ENCODE data around the gene PWWP2B.

Gene PWWP2B

GRCh38 chr10:132459301-132460003, 62.5 kb downstream of the PWWP2B start:
- no peak for DNase-seq (ENCODE audit: low read depth)

GRCh38 chr10:132460071-132460470, 63.1 kb downstream of the PWWP2B start:
- no peak for DNase-seq (ENCODE audit: low read depth)

- DNase-seq (ENCODE audit: low read depth): no peak
Measured at GRCh38 chr10:132460691-132461090, 63.7 kb downstream of the PWWP2B start.

- no peak for DNase-seq (ENCODE audit: low read depth)
Measured at GRCh38 chr10:132461103-132461682, 64.2 kb downstream of the PWWP2B start.

GRCh38 chr10:132461683-132462231, 64.8 kb downstream of the PWWP2B start:
- DNase-seq (ENCODE audit: low read depth): no peak

GRCh38 chr10:132462463-132463332, 65.7 kb downstream of the PWWP2B start:
- no peak for DNase-seq (ENCODE audit: low read depth)

- no peak for DNase-seq (ENCODE audit: low read depth)
Measured at GRCh38 chr10:132463333-132464255, 66.6 kb downstream of the PWWP2B start.

- DNase-seq (ENCODE audit: low read depth): peak; percentile 41
Measured at GRCh38 chr10:132464256-132465192, 67.5 kb downstream of the PWWP2B start.

- no peak for DNase-seq (ENCODE audit: low read depth)
Measured at GRCh38 chr10:132465193-132465888, 68.3 kb downstream of the PWWP2B start.

GRCh38 chr10:132465889-132466519, 69.0 kb downstream of the PWWP2B start:
- DNase-seq (ENCODE audit: low read depth): no peak

- DNase-seq (ENCODE audit: low read depth): no peak
Measured at GRCh38 chr10:132466520-132467463, 69.8 kb downstream of the PWWP2B start.
